SJSA1 (cell line): ENCODE data around the gene VWA3A. TPM values are rescaled to one million over a fixed set of nuclear protein-coding genes. Genes with fewer than 3 reads are reported as not detected.
"Not testable (repeated sequence)": the region's sequence is repeated elsewhere in the genome, so short reads cannot be mapped to it uniquely, and the experiment has no call there.

Experiments
- DNase-seq, 2 experiments: peaks; one replicate each; pipeline ENCODE4 v3.0.0-alpha.2; 2015 to 2020; ENCODE audit warnings: low spot score in 2 of 2, low read depth in 1 of 2
- H3K27ac ChIP-seq: fragments of 250-450 bp; sonication (Bioruptor Pico); 2 replicates; pipeline ENCODE4 v1.5.1; 2020; ENCODE audit warnings: mild to moderate bottlenecking, moderate library complexity
- H3K27me3 ChIP-seq: fragments of 250-450 bp; sonication (Bioruptor Pico); replicated peaks from 2 replicates; pipeline ENCODE4 v1.5.1; 2020; ENCODE audit warnings: mild to moderate bottlenecking, moderate library complexity
- H3K36me3 ChIP-seq: fragments of 250-450 bp; sonication (Bioruptor Pico); 2 replicates; pipeline ENCODE4 v1.5.1; 2020; ENCODE audit warnings: mild to moderate bottlenecking
- H3K4me1 ChIP-seq: fragments of 250-450 bp; sonication (Bioruptor Pico); replicated peaks from 2 replicates; pipeline ENCODE4 v1.6.1; 2021; ENCODE audit warnings: mild to moderate bottlenecking
- H3K4me3 ChIP-seq: fragments of 250-450 bp; sonication (Bioruptor Pico); 2 replicates; pipeline ENCODE4 v1.5.1; 2020; ENCODE audit warnings: mild to moderate bottlenecking
- H3K9me3 ChIP-seq: fragments of 250-450 bp; sonication (Bioruptor Pico); replicated peaks from 2 replicates; pipeline ENCODE4 v1.5.1; 2020; ENCODE audit warnings: mild to moderate bottlenecking
- total RNA-seq: library from RNA; depleted of rRNA; stranded (reverse); fragments of >200 nt; shearing (Covaris generic); gene quantifications from 2 replicates; pipeline ENCODE4 v1.2.3, GENCODE V29; 2014

The VWA3A gene
- total RNA-seq, 1 experiment from 2014 or later, result not detected

GRCh38 chr16:22188595-22189442 lies 96.5 kb downstream of the VWA3A start:
- DNase-seq, result peak; percentile 71 to 79
- Histone ChIP-seq H3K27me3 (no peaks in the 10 kb centered on the region), H3K4me1 (peaks cover 20% of the 10 kb centered on the region), H3K4me3 (no peak overlapping the region), H3K27ac (no peak overlapping the region), H3K36me3 (no peaks in the 10 kb centered on the region), H3K9me3 (no peaks in the 10 kb centered on the region)

- H3K27me3 ChIP-seq, result no peaks in the 10 kb centered on the region
- H3K4me3 ChIP-seq, result peak overlapping the region; percentile 53
- no peak for DNase-seq
- no peaks in the 10 kb centered on the region for H3K9me3 ChIP-seq
- H3K4me1 ChIP-seq, result peaks cover 20% of the 10 kb centered on the region
- H3K36me3 ChIP-seq, result no peaks in the 10 kb centered on the region
- no peak overlapping the region for H3K27ac ChIP-seq
These were observed 97.2 kb downstream of the VWA3A start for GRCh38 chr16:22189473-22190080.

- no peak for DNase-seq
- Histone ChIP-seq H3K27ac (no peak overlapping the region), H3K4me1 (peaks cover 20% of the 10 kb centered on the region), H3K4me3 (peak overlapping the region; percentile 53), H3K9me3 (no peaks in the 10 kb centered on the region), H3K27me3 (no peaks in the 10 kb centered on the region), H3K36me3 (no peaks in the 10 kb centered on the region)
These were observed 97.9 kb downstream of the VWA3A start for GRCh38 chr16:22190081-22190775.

GRCh38 chr16:22190776-22191531 lies 98.6 kb downstream of the VWA3A start:
- peak overlapping the region; percentile 76 for H3K27ac ChIP-seq
- H3K4me3 ChIP-seq, result peak overlapping the region; percentile 53
- H3K9me3 ChIP-seq, result no peaks in the 10 kb centered on the region
- H3K27me3 ChIP-seq, result no peaks in the 10 kb centered on the region
- peaks cover 20% of the 10 kb centered on the region for H3K4me1 ChIP-seq
- no peaks in the 10 kb centered on the region for H3K36me3 ChIP-seq
- peak; percentile 99 to 100 for DNase-seq

- no peaks in the 10 kb centered on the region for H3K9me3 ChIP-seq
- H3K27ac ChIP-seq, result peak overlapping the region; percentile 76
- peak overlapping the region; percentile 53 for H3K4me3 ChIP-seq
- peaks cover 20% of the 10 kb centered on the region for H3K4me1 ChIP-seq
- no peaks in the 10 kb centered on the region for H3K27me3 ChIP-seq
- no peak for DNase-seq
- H3K36me3 ChIP-seq, result no peaks in the 10 kb centered on the region
These were observed 99.4 kb downstream of the VWA3A start for GRCh38 chr16:22191532-22192260.

- DNase-seq, result peak; percentile 76 to 86
- peak overlapping the region; percentile 53 for H3K4me3 ChIP-seq
- H3K4me1 ChIP-seq, result peaks cover 20% of the 10 kb centered on the region
- no peaks in the 10 kb centered on the region for H3K9me3 ChIP-seq
- peak overlapping the region; percentile 76 for H3K27ac ChIP-seq
- H3K27me3 ChIP-seq, result no peaks in the 10 kb centered on the region
- H3K36me3 ChIP-seq, result no peaks in the 10 kb centered on the region
These were observed 100.1 kb downstream of the VWA3A start for GRCh38 chr16:22192261-22193062.

GRCh38 chr16:22193063-22193411 lies 100.7 kb downstream of the VWA3A start:
- Histone ChIP-seq H3K27me3 (no peaks in the 10 kb centered on the region), H3K4me3 (no peak overlapping the region), H3K27ac (no peak overlapping the region), H3K9me3 (no peaks in the 10 kb centered on the region), H3K4me1 (peaks cover 20% of the 10 kb centered on the region), H3K36me3 (no peaks in the 10 kb centered on the region)
- DNase-seq, result no peak

- Histone ChIP-seq H3K4me3 (no peak overlapping the region; the same call in 1 of the 2 replicates), H3K9me3 (no peaks in the 10 kb centered on the region), H3K4me1 (peaks cover 30% of the 10 kb centered on the region), H3K27me3 (no peaks in the 10 kb centered on the region), H3K27ac (no peak overlapping the region), H3K36me3 (no peaks in the 10 kb centered on the region)
- no peak for DNase-seq
These were observed 102.5 kb downstream of the VWA3A start for GRCh38 chr16:22194707-22195444.

GRCh38 chr16:22195445-22195694 lies 103.0 kb downstream of the VWA3A start:
- DNase-seq, result no peak
- Histone ChIP-seq H3K4me1 (peaks cover 30% of the 10 kb centered on the region), H3K27ac (no peak overlapping the region), H3K36me3 (no peaks in the 10 kb centered on the region), H3K9me3 (no peaks in the 10 kb centered on the region), H3K4me3 (peak overlapping the region; percentile 45), H3K27me3 (no peaks in the 10 kb centered on the region)

GRCh38 chr16:22195695-22196558 lies 103.6 kb downstream of the VWA3A start:
- Histone ChIP-seq H3K4me1 (peaks cover 30% of the 10 kb centered on the region), H3K9me3 (no peaks in the 10 kb centered on the region), H3K27ac (peak overlapping the region; percentile 3; the same call in 1 of the 2 replicates), H3K36me3 (no peaks in the 10 kb centered on the region), H3K27me3 (no peaks in the 10 kb centered on the region), H3K4me3 (peak overlapping the region; percentile 45)
- peak; percentile 85 to 94 for DNase-seq

- H3K27ac ChIP-seq, H3K36me3 ChIP-seq, H3K27me3 ChIP-seq, DNase-seq, H3K9me3 ChIP-seq, H3K4me3 ChIP-seq: not testable (repeated sequence)
- H3K4me1 ChIP-seq, result peaks cover 29% of the 10 kb centered on the region
These were observed 104.3 kb downstream of the VWA3A start for GRCh38 chr16:22196559-22197168.
